ENCODE measurements around the gene UGDH.
"Not testable (repeated sequence)": the region's sequence is repeated elsewhere in the genome, so short reads cannot be mapped to it uniquely, and the experiment has no call there.

The UGDH gene

DNA sequence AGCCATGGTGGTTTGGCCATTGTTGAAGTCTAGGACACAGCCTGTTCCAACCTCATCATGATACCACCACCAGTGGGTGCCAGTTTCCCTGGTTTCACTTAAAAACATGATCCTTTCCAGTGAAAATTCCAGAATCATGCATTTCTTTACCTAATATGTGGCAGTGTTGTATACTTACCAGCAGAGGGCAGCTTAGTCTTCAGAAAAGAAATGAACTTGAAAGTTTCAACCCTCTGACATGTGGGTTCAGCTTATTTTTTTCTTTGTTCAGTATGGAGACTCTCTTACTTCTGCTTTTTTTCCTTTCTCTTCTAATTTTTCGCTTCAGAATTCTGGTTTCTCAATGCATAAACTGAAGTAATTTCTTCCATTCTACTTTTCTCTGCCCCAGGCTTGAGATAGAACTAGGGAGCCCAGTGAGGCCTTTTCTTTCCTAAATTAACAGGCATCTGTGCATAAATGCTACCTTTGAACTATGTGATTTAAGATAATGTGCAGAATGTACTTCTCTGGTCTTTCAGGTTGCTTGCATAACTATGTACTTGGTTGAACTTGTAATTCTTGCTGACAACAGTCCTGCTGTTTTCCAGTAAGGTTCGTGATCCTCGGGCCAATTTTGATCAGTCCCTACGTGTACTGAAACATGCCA is 57.7 kb downstream of the UGDH start:
- CTCF ChIA-PET: interaction anchor here (0.7 to 2.7 kb wide), 49 partner anchors 9 to 856 kb away, joined by 3 to 24 read pairs (median 4); partner anchors contain the start of genes KLB, LIAS, PDS5A and RPL9
- peak; percentile 71 for TF ChIP-seq CTCF (IDR thresholded peaks at IDR 0.05; ENCODE audit: control extremely low read depth, extremely low read depth, low read depth, missing control alignments)
- POLR2A ChIA-PET: interaction anchor here (1.2 kb wide), 1 partner anchor 11 kb away, joined by 5 read pairs; the partner anchor contains the start of genes LIAS and RPL9
- DNase-seq (ENCODE audit: extremely low spot score): peak; percentile 62

GRCh38 chr4:39467464-39467863 is 59.8 kb downstream of the UGDH start:
- no peak for TF ChIP-seq CTCF (IDR thresholded peaks at IDR 0.05; ENCODE audit: control extremely low read depth, extremely low read depth, low read depth, missing control alignments)
- ChIA-PET POLR2A (no interaction called here), CTCF (interaction anchor here (1.0 to 2.3 kb wide), 3 partner anchors 487 to 849 kb away, joined by 3 to 5 read pairs (median 5); no protein-coding TSS in a partner anchor)

GRCh38 chr4:39466747-39467146 is 60.5 kb downstream of the UGDH start:
- DNase-seq (ENCODE audit: extremely low spot score): no peak
- TF ChIP-seq CTCF (IDR thresholded peaks at IDR 0.05; ENCODE audit: control extremely low read depth, extremely low read depth, low read depth, missing control alignments): no peak
- CTCF ChIA-PET: interaction anchor here (1.0 to 2.3 kb wide), 7 partner anchors 10 to 850 kb away, joined by 3 to 5 read pairs (median 4); partner anchors contain the start of gene PDS5A
- POLR2A ChIA-PET: no interaction called here

More at GRCh38 chr4:39467464-39467863, 59.8 kb downstream of the UGDH start:
- no peak for DNase-seq (ENCODE audit: extremely low spot score)

DNA sequence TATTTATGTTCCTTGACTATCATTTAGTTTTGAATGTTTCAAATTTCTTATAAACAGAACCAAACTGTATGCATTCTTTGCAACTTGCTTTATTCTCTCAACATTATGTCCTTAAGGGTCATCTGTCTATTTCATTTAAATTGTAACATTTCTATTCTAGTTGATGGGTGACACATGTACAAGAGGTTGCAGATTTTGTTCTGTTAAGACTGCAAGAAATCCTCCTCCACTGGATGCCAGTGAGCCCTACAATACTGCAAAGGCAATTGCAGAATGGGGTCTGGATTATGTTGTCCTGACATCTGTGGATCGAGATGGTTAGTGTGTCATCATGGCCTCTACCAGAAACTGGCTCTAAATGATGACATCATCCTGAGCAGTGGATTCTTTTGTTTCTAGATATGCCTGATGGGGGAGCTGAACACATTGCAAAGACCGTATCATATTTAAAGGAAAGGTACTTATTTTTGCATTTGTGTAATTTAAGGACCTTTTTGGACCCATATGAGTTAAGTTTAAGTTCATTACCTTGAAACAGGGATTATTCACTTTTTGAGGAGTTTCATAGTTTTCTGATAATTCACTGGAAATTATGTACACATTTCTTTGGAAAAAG is 62.2 kb downstream of the UGDH start:
- CTCF ChIA-PET: interaction anchor here (1.2 to 2.3 kb wide), 2 partner anchors 17 to 852 kb away, joined by 3 to 5 read pairs; no protein-coding TSS in a partner anchor
- POLR2A ChIA-PET: no interaction called here
- no peak for DNase-seq (ENCODE audit: extremely low spot score)
- no peak for TF ChIP-seq CTCF (IDR thresholded peaks at IDR 0.05; ENCODE audit: control extremely low read depth, extremely low read depth, low read depth, missing control alignments)

GRCh38 chr4:39458505-39459300 is 68.5 kb downstream of the UGDH start, which contains the start of the genes LIAS and RPL9:
Gene LIAS (plus strand): TSS chr4:39459056. CDS start chr4:39459118, 62 bp downstream.
Gene RPL9 (minus strand): TSS chr4:39458922. CDS start chr4:39458439, 483 bp downstream.
- CTCF ChIA-PET: interaction anchor here (0.9 to 4.8 kb wide), 4 partner anchors 10 to 517 kb away, joined by 3 to 24 read pairs (median 4); no protein-coding TSS in a partner anchor
- POLR2A ChIA-PET: interaction anchor here (0.5 to 1.7 kb wide), 4 partner anchors 11 to 1581 kb away, joined by 3 to 10 read pairs (median 4); no protein-coding TSS in a partner anchor
- peak; percentile 96 for DNase-seq (ENCODE audit: extremely low spot score)
- no peak for TF ChIP-seq CTCF (IDR thresholded peaks at IDR 0.05; ENCODE audit: control extremely low read depth, extremely low read depth, low read depth, missing control alignments)

DNA sequence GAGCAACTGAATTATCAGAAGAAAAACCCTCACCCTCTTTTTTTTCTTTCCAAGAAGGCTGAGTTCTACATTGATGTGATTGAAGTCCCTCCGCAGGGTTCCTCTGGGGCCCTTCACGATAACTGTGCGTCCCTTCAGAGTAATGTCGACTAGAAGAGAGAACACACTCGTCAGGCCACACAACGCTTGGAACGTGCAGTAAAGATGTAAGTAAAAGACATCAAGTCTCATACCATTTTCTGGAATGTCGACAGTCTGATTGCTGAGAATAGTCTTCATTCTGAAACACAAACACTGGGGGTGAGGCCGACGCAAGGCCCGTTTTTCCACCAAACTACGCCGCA is 69.1 kb downstream of the UGDH start:
- CTCF ChIA-PET: interaction anchor here (1.3 to 4.8 kb wide), 3 partner anchors 10 to 518 kb away, joined by 3 to 24 read pairs (median 6); no protein-coding TSS in a partner anchor
- not testable (repeated sequence) for DNase-seq (ENCODE audit: extremely low spot score)
- POLR2A ChIA-PET: interaction anchor here (1.5 to 1.7 kb wide), 2 partner anchors 11 kb away, joined by 5 to 10 read pairs; no protein-coding TSS in a partner anchor

Measured in GM10248 (cell line).